ENCODE results near the gene SHLD1. TPM values are rescaled to one million over a fixed set of nuclear protein-coding genes. Genes with fewer than 3 reads are reported as not detected.
"Not testable (repeated sequence)": the region's sequence is repeated elsewhere in the genome, so short reads cannot be mapped to it uniquely, and the experiment has no call there.

SHLD1 gene
- total and polyA plus RNA-seq, 4 donors = 2.3 to 9.5 (median 4.0) TPM

DNA sequence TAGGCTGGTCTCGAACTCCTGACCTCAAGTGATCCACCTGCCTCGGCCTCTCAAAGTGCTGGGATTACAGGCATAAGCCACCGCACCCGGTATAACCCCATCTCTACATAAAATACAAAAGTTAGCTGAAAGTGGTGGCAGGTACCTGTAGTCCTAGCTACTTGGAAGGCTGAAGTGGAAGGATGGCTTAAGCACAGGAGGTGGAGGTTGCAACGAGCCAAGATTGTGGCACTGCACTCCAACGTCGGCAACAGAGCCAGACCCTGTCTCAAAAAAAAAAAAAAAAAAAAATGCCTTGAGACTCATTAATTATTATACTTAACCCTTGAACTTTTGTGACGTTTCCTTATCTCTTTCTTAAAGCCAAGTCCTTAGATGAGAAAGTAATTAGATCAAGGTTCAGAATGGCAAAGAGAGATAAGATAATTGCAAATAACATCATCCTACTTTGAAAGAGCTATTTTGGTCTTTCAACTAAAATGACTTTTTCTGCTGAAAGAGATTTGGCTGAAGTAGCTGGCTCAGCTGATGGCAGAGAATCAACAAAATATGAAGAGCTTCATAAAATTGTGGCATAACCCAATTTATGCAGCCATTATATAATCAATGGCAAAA lies 4.7 kb upstream of the SHLD1 start:
- no peaks in the 10 kb centered on the region for H3K27me3 ChIP-seq (ENCODE audit: control insufficient read depth in 1 of 2, insufficient read depth in 2 of 2, low read length in 1 of 2)
- H3K4me3 ChIP-seq (ENCODE audit: low read length in 2 of 2) = no peak overlapping the region
- 49 to 52% methylated on average over 8 of the region's 8 CpGs for WGBS, 2 donors
- intact Hi-C loops (cut with DNase I) = no loop called here
- H3K36me3 ChIP-seq (ENCODE audit: control insufficient read depth in 1 of 2, insufficient read depth in 2 of 2, low read length in 1 of 2) = no peaks in the 10 kb centered on the region
- no peak for ATAC-seq (ENCODE audit: low FRiP score)
- no peak for DNase-seq
- no peaks in the 10 kb centered on the region for H3K9me3 ChIP-seq (ENCODE audit: control insufficient read depth, low read length)
- H3K4me1 ChIP-seq (ENCODE audit: control insufficient read depth in 1 of 2, insufficient read depth in 2 of 2, low read length in 2 of 2) = no peaks in the 10 kb centered on the region
- no peak overlapping the region for H3K27ac ChIP-seq (ENCODE audit: low read depth in 1 of 2, low read length in 2 of 2)

DNA sequence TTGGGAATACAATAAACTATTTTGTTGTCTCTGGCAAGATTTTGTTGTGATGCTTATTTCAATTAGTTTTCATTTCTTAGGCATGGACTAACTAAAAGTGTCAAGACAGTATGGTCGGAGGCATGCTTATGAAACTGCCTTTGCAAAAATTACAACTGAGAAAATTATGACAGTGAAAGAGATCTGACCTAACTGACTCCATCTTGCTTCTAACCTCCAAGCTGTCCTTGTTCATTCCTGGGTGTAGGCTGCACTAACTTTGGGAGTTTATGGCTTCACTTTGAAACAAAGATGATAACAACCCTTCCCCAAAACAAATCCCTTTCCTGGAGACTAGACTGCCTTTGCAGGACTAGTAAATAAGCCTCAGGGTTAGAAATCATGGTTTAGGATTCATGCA lies 4.1 kb upstream of the SHLD1 start:
- ATAC-seq (ENCODE audit: low FRiP score) (no peak), DNase-seq (no peak)
- Histone ChIP-seq H3K36me3 (ENCODE audit: control insufficient read depth in 1 of 2, insufficient read depth in 2 of 2, low read length in 1 of 2) (no peaks in the 10 kb centered on the region), H3K27me3 (ENCODE audit: control insufficient read depth in 1 of 2, insufficient read depth in 2 of 2, low read length in 1 of 2) (no peaks in the 10 kb centered on the region), H3K4me1 (ENCODE audit: control insufficient read depth in 1 of 2, insufficient read depth in 2 of 2, low read length in 2 of 2) (no peaks in the 10 kb centered on the region), H3K27ac (ENCODE audit: low read depth in 1 of 2, low read length in 2 of 2) (no peak overlapping the region), H3K4me3 (ENCODE audit: low read length in 2 of 2) (no peak overlapping the region), H3K9me3 (ENCODE audit: control insufficient read depth, low read length) (no peaks in the 10 kb centered on the region)
- 49 to 55% methylated on average over 1 of the region's 1 CpG for WGBS, 2 donors
- intact Hi-C loops (cut with DNase I) = no loop called here

DNA sequence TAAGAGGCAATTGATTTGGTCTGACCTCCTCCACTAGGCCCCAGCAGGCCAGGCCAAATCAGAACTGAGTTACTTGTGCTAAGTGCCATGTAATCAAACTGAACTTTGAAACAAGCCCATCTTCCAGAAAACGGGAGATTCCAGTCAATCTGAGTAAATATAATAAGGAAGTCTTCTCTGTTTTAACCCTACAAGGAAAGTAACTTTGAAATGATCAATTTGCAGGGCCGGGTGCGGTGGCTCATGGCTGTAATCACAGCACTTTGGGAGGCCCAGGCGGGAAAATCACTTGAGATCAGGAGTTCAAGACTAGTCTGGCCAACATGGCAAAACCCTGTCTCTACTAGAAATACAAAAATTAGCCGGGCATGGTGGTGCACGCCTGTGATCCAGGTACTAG lies 2.0 kb upstream of the SHLD1 start:
- 83 to 91% methylated on average over 6 of the region's 6 CpGs for WGBS, 2 donors
- no peaks in the 10 kb centered on the region for H3K9me3 ChIP-seq (ENCODE audit: control insufficient read depth, low read length)
- DNase-seq = no peak

GRCh38 chr20:5749512-5749951 lies 669 bp upstream of the SHLD1 start:
- H3K4me1 ChIP-seq (ENCODE audit: control insufficient read depth in 1 of 2, insufficient read depth in 2 of 2, low read length in 2 of 2); H3K27me3 ChIP-seq (ENCODE audit: control insufficient read depth in 1 of 2, insufficient read depth in 2 of 2, low read length in 1 of 2); H3K9me3 ChIP-seq (ENCODE audit: control insufficient read depth, low read length); H3K4me3 ChIP-seq (ENCODE audit: low read length in 2 of 2); H3K27ac ChIP-seq (ENCODE audit: low read depth in 1 of 2, low read length in 2 of 2); H3K36me3 ChIP-seq (ENCODE audit: control insufficient read depth in 1 of 2, insufficient read depth in 2 of 2, low read length in 1 of 2); DNase-seq; ATAC-seq (ENCODE audit: low FRiP score); intact Hi-C loops (cut with DNase I): not testable (repeated sequence)
- 96 to 99% methylated on average over 12 of the region's 12 CpGs for WGBS, 2 donors

More for the DNA sequence above, 2.0 kb upstream of the SHLD1 start:
- Histone ChIP-seq H3K27me3 (ENCODE audit: control insufficient read depth in 1 of 2, insufficient read depth in 2 of 2, low read length in 1 of 2) (no peaks in the 10 kb centered on the region), H3K36me3 (ENCODE audit: control insufficient read depth in 1 of 2, insufficient read depth in 2 of 2, low read length in 1 of 2) (no peaks in the 10 kb centered on the region), H3K27ac (ENCODE audit: low read depth in 1 of 2, low read length in 2 of 2) (no peak overlapping the region), H3K4me3 (ENCODE audit: low read length in 2 of 2) (no peak overlapping the region), H3K4me1 (ENCODE audit: control insufficient read depth in 1 of 2, insufficient read depth in 2 of 2, low read length in 2 of 2) (no peaks in the 10 kb centered on the region)
- intact Hi-C loops (cut with DNase I) = no loop called here
- no peak for ATAC-seq (ENCODE audit: low FRiP score)

DNA sequence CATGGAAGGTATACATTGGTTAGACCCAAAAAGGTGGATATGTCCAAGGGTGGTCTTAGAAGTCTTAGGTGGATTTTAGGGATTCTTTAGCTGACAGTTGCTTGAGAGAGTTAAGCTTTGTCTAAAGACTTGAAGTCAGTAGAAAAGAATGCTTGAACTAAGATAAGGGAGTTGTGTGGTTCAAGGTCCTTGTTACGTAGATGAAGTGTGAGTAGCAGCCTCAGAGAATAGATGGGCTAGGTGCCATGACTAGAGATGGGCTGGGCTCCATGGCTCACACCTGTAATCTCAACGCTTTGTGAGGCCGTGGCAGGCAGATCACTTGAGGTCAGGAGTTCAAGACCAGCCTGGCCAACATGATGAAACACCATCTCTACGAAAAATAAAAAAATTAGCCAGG lies 1.7 kb downstream of the SHLD1 start:
- H3K4me1 ChIP-seq (ENCODE audit: control insufficient read depth in 1 of 2, insufficient read depth in 2 of 2, low read length in 2 of 2) = no peaks in the 10 kb centered on the region
- H3K9me3 ChIP-seq (ENCODE audit: control insufficient read depth, low read length) = no peaks in the 10 kb centered on the region
- H3K36me3 ChIP-seq (ENCODE audit: control insufficient read depth in 1 of 2, insufficient read depth in 2 of 2, low read length in 1 of 2) = no peaks in the 10 kb centered on the region
- 81 to 84% methylated on average over 4 of the region's 4 CpGs for WGBS, 2 donors
- intact Hi-C loops (cut with DNase I) = loop anchor here in 1 of 2 donors (5.0 kb wide), 1 partner anchor 195 kb away; no protein-coding TSS in a partner anchor
- H3K4me3 ChIP-seq (ENCODE audit: low read length in 2 of 2) = no peak overlapping the region
- no peak for DNase-seq
- no peaks in the 10 kb centered on the region for H3K27me3 ChIP-seq (ENCODE audit: control insufficient read depth in 1 of 2, insufficient read depth in 2 of 2, low read length in 1 of 2)
- H3K27ac ChIP-seq (ENCODE audit: low read depth in 1 of 2, low read length in 2 of 2) = no peak overlapping the region
- ATAC-seq (ENCODE audit: low FRiP score) = no peak

GRCh38 chr20:5753814-5754213 lies 3.6 kb downstream of the SHLD1 start:
- H3K27ac ChIP-seq (ENCODE audit: low read depth in 1 of 2, low read length in 2 of 2) = no peak overlapping the region
- no peaks in the 10 kb centered on the region for H3K27me3 ChIP-seq (ENCODE audit: control insufficient read depth in 1 of 2, insufficient read depth in 2 of 2, low read length in 1 of 2)
- intact Hi-C loops (cut with DNase I) = loop anchor here in 1 of 2 donors (5.0 kb wide), 1 partner anchor 193 kb away; no protein-coding TSS in a partner anchor

GRCh38 chr20:5757949-5758348 lies 7.7 kb downstream of the SHLD1 start:
- Histone ChIP-seq H3K27ac (ENCODE audit: low read depth in 1 of 2, low read length in 2 of 2) (no peak overlapping the region), H3K36me3 (ENCODE audit: control insufficient read depth in 1 of 2, insufficient read depth in 2 of 2, low read length in 1 of 2) (peaks cover 0 to 4% of the 10 kb centered on the region in 2 donors), H3K4me1 (ENCODE audit: control insufficient read depth in 1 of 2, insufficient read depth in 2 of 2, low read length in 2 of 2) (no peaks in the 10 kb centered on the region), H3K27me3 (ENCODE audit: control insufficient read depth in 1 of 2, insufficient read depth in 2 of 2, low read length in 1 of 2) (no peaks in the 10 kb centered on the region), H3K4me3 (ENCODE audit: low read length in 2 of 2) (no peak overlapping the region), H3K9me3 (ENCODE audit: control insufficient read depth, low read length) (no peaks in the 10 kb centered on the region)
- WGBS, 2 donors = 94 to 95% methylated on average over 3 of the region's 3 CpGs
- intact Hi-C loops (cut with DNase I) = no loop called here
- no peak for ATAC-seq (ENCODE audit: low FRiP score)
- no peak for DNase-seq

More at GRCh38 chr20:5753814-5754213, 3.6 kb downstream of the SHLD1 start:
- DNase-seq (no peak), ATAC-seq (ENCODE audit: low FRiP score) (no peak)
- WGBS, 2 donors = 86 to 92% methylated on average over 7 of the region's 7 CpGs
- H3K4me1 ChIP-seq (ENCODE audit: control insufficient read depth in 1 of 2, insufficient read depth in 2 of 2, low read length in 2 of 2) = no peaks in the 10 kb centered on the region
- no peak overlapping the region for H3K4me3 ChIP-seq (ENCODE audit: low read length in 2 of 2)
- H3K9me3 ChIP-seq (ENCODE audit: control insufficient read depth, low read length) = no peaks in the 10 kb centered on the region
- H3K36me3 ChIP-seq (ENCODE audit: control insufficient read depth in 1 of 2, insufficient read depth in 2 of 2, low read length in 1 of 2) = no peaks in the 10 kb centered on the region

- Histone ChIP-seq H3K9me3 (ENCODE audit: control insufficient read depth, low read length) (no peaks in the 10 kb centered on the region), H3K4me1 (ENCODE audit: control insufficient read depth in 1 of 2, insufficient read depth in 2 of 2, low read length in 2 of 2) (no peaks in the 10 kb centered on the region), H3K4me3 (ENCODE audit: low read length in 2 of 2) (no peak overlapping the region), H3K27me3 (ENCODE audit: control insufficient read depth in 1 of 2, insufficient read depth in 2 of 2, low read length in 1 of 2) (no peaks in the 10 kb centered on the region), H3K27ac (ENCODE audit: low read depth in 1 of 2, low read length in 2 of 2) (no peak overlapping the region), H3K36me3 (ENCODE audit: control insufficient read depth in 1 of 2, insufficient read depth in 2 of 2, low read length in 1 of 2) (no peaks in the 10 kb centered on the region)
- WGBS, 2 donors = 81 to 83% methylated on average over 7 of the region's 7 CpGs
- intact Hi-C loops (cut with DNase I) = no loop called here
- DNase-seq (no peak), ATAC-seq (ENCODE audit: low FRiP score) (no peak)
These were observed 16.0 kb downstream of the SHLD1 start for GRCh38 chr20:5766085-5766764.

Data from aorta (tissue), 5 donors.